Memory B cell (primary cell): ENCODE measurements around the gene KEAP1.
"Not testable (repeated sequence)": the region's sequence is repeated elsewhere in the genome, so short reads cannot be mapped to it uniquely, and the experiment has no call there.

Experiments
- ATAC-seq: fragments of 150-1000 bp; cut with Tn5 transposase; 2 replicates; pipeline ENCODE4 v1.10.0; 2021; ENCODE audit warnings: low read depth, mild to moderate bottlenecking, moderate library complexity
- DNase-seq, 2 donors: peaks; one replicate each; pipeline ENCODE4 v3.0.0; 2022; ENCODE audit warnings: low spot score in 2 of 2
- H3K27ac Mint-ChIP-seq: one replicate; pipeline ENCODE4 v1.8.0; 2022; ENCODE audit warnings: mild to moderate bottlenecking, moderate library complexity, mixed read lengths
- H3K27me3 Mint-ChIP-seq: one replicate; pipeline ENCODE4 v1.8.0; 2022; ENCODE audit warnings: mixed read lengths
- H3K36me3 Mint-ChIP-seq: one replicate; pipeline ENCODE4 v1.8.0; 2022; ENCODE audit warnings: mild to moderate bottlenecking, mixed read lengths
- H3K4me1 Mint-ChIP-seq: one replicate; pipeline ENCODE4 v1.8.0; 2022; ENCODE audit warnings: mixed read lengths
- H3K4me3 Mint-ChIP-seq: one replicate; pipeline ENCODE4 v1.8.0; 2022; ENCODE audit warnings: mild to moderate bottlenecking, moderate library complexity, mixed read lengths
- H3K9me3 Mint-ChIP-seq: one replicate; pipeline ENCODE4 v1.8.0; 2022; ENCODE audit warnings: mixed read lengths

Gene KEAP1

DNA sequence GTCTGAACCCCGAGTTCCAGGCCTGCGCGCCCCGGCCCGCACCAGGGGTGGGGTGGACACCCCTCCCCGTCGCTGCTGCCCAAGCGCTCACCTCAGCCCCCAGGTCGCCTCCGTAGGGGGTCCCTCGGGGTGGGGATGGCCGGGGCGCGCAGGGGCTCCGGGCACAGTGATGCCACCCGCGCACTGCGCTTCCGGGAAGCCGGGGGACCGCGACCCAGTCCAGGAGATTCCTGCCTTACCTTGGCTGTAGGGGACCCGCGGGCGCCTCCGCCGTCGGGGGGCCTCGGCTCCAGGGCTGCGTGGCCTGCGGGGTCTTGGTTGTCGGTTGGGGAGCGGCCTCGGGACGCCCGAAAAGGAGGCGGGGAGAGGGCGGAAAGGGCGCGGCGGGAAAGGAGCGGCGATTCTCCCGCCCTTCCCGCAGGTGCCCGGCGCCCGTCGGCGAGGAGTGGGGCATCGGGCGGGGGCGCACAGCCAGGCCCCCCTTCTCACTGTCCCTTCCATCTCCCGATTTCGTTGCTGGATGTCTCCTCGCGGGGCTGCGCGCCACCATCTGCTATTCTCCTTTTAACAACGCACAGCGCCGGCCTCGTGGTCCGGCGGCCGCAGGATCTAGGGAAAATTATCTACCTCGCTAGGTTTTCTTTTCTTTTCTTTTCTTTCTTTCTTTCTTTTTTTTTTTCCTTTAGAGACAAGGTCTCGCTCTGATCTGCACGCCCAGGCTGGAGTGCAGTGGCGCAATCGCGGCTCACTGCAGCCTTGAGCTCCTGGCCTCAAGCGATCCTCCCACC lies at the start of gene KEAP1:
Gene KEAP1 (minus strand): TSS at position 355 of the 788 bp plus-strand sequence. CDS start 3,323 bp downstream, outside the sequence.
- Mint-ChIP-seq H3K4me3 (peak within 1 kb of the TSS; percentile 98), H3K27me3 (no peaks in the 10 kb centered on the region), H3K9me3 (no peaks in the 10 kb centered on the region), H3K4me1 (peaks cover 14% of the 10 kb centered on the region), H3K36me3 (peaks cover 3% of the 10 kb centered on the region), H3K27ac (peak within 1 kb of the TSS; percentile 81)
- ATAC-seq (no peak), DNase-seq (peak in 1 of 2 donors; percentile 52)

DNA sequence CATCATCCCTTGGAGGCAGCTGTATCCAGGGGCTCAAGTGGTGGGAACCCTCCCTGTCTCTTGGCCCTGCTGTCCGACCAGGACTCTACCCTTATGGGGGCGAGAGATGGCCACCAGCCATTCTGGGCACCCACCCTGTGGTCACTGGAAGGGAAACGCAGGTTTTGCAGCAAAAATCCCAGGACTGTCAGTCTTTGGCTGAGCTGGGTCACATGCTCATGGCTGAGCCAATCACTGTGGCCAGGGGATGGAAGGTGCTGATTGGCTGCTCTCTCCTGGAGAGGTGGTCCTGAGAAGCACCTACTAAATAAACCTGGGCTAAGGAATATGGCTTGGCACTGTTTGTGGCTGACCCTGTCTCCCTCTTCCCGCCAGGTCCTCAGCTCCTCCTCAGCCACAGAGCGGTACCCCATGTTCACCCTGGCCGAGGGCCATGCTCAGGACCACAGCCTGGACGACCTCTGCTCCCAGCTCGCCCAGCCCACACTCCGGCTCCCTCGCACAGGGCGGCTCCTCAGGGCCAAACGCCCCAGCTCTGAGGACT lies 49.4 kb upstream of the KEAP1 start:
- H3K4me1 Mint-ChIP-seq = peaks cover 15% of the 10 kb centered on the region
- peak overlapping the region; percentile 86 for H3K27ac Mint-ChIP-seq
- H3K9me3 Mint-ChIP-seq = no peaks in the 10 kb centered on the region
- no peaks in the 10 kb centered on the region for H3K27me3 Mint-ChIP-seq
- no peak overlapping the region for H3K4me3 Mint-ChIP-seq
- no peak for ATAC-seq
- peaks cover 12% of the 10 kb centered on the region for H3K36me3 Mint-ChIP-seq
- DNase-seq = no peak

DNA sequence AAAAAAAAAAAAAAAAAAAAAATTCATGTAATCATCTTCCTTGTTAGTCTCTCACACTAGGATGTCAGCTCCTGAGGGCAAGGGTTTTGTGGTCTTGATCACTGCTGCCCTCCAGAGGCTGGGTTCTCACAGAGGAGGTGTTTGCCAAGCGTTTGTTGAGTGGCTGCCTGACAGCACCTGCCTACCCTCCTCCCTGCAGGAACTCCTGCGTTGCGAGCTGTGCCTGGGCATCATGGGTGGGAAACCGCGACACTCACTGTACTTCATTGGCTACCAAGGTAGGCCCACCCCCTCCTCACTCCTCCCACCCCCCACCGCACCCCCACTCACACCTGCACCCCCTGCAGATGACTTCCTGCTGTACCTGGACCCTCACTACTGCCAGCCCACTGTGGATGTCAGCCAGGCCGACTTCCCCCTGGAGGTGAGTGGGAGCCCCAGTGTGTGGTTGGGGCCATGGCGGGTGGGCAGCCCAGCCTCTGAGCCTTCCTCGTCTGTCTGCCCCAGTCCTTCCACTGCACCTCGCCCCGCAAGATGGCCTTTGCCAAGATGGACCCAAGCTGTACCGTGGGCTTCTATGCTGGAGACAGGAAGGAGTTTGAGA lies 48.6 kb upstream of the KEAP1 start:
- ATAC-seq (no peak), DNase-seq (no peak)
- peak overlapping the region; percentile 40 for H3K27ac Mint-ChIP-seq
- no peaks in the 10 kb centered on the region for H3K27me3 Mint-ChIP-seq
- peaks cover 14% of the 10 kb centered on the region for H3K36me3 Mint-ChIP-seq
- H3K9me3 Mint-ChIP-seq = no peaks in the 10 kb centered on the region
- no peak overlapping the region for H3K4me3 Mint-ChIP-seq
- peaks cover 17% of the 10 kb centered on the region for H3K4me1 Mint-ChIP-seq

DNA sequence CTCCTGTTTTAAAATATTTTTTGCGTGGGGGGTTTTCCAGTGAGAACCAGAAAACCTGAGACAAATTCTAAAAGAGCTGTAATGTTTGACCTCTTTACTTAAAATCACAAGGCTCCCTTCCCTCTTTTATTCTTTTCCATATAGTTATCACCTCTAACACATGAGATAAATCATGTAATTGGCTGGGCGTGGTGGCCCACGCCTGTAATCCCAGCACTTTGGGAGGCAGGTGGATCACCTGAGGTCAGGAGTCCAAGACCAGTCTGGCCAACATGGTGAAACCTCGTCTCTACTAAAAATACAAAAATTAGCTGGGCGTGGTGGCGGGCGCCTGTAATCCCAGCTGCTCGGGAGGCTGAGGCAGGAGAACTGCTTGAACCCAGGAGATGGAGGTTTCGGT lies 47.9 kb upstream of the KEAP1 start:
- ATAC-seq, DNase-seq, H3K9me3 Mint-ChIP-seq, H3K4me3 Mint-ChIP-seq, H3K27ac Mint-ChIP-seq, H3K27me3 Mint-ChIP-seq: not testable (repeated sequence)
- Mint-ChIP-seq H3K36me3 (peaks cover 14% of the 10 kb centered on the region), H3K4me1 (peaks cover 17% of the 10 kb centered on the region)

DNA sequence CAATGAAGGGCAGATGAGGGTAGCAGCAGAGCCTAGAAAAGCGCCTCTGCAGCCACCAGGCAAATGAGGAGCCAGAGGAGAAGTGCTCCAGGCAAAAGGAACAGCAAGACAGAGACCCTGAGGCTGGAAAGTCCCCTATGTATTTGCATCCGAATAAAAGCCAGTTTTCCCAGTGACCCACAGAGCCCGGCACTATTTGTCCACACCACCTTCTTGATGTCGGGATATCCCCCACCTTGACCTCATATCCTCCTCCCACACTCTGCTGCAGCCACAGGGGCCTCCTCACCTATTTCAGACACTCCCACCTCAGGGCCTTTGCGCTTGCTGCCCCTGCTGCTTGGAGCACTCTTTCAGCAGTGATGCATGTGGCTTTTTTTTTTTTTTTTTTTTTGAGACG lies 47.2 kb upstream of the KEAP1 start:
- no peak for ATAC-seq
- peaks cover 17% of the 10 kb centered on the region for H3K4me1 Mint-ChIP-seq

DNA sequence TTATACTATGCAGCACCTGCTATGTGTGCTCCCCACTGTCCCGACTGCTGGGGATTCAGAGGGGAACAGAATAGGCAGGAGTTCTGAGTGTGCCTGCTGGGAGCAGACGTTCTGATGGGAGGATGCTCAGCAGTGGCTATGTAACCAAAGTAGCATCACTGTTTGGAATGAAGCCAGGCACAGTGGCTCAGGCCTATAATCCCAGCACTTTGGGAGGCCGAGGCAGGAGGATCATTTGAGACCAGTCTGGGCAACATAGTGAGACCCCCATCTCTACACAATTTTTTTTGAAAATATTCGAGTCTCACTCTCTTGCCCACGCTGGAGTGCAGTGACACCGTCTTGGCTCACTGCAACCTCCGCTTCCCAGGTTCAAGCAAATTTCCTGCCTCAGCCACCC lies 46.6 kb upstream of the KEAP1 start:
- DNase-seq = no peak
- H3K27me3 Mint-ChIP-seq = no peaks in the 10 kb centered on the region
- H3K27ac Mint-ChIP-seq = no peak overlapping the region

More for the DNA sequence above, 47.2 kb upstream of the KEAP1 start:
- Mint-ChIP-seq H3K27ac (no peak overlapping the region), H3K27me3 (no peaks in the 10 kb centered on the region), H3K9me3 (no peaks in the 10 kb centered on the region), H3K36me3 (peaks cover 14% of the 10 kb centered on the region), H3K4me3 (no peak overlapping the region)
- no peak for DNase-seq

DNA sequence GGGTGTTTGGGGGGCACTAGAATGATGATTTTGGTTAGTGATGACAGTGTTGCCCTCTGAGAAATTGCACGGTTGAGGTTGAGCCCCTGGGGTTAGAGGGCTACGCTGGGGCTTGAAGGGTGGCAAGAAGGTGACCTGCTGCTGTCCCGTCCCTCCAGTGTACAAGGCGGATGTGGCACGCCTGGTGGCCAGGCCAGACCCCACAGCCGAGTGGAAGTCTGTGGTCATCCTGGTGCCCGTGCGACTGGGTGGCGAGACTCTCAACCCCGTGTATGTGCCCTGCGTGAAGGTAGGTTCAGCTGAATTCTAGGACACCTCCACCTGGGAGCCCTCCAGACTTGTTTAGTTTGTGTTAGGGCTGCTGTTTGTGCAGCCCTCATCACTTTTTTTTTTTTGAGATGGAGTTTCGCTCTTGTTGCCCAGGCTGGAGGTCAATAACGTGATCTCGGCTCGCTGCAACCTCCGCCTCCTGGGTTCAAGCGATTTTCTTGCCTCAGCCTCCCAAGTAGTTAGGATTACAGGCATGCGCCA lies 45.7 kb upstream of the KEAP1 start:
- H3K4me3 Mint-ChIP-seq = no peak overlapping the region
- H3K4me1 Mint-ChIP-seq = peaks cover 13% of the 10 kb centered on the region
- no peak for DNase-seq
- no peak for ATAC-seq
- peaks cover 14% of the 10 kb centered on the region for H3K36me3 Mint-ChIP-seq
- no peaks in the 10 kb centered on the region for H3K27me3 Mint-ChIP-seq
- no peak overlapping the region for H3K27ac Mint-ChIP-seq
- H3K9me3 Mint-ChIP-seq = no peaks in the 10 kb centered on the region

More for the DNA sequence above, 46.6 kb upstream of the KEAP1 start:
- Mint-ChIP-seq H3K4me1 (peaks cover 17% of the 10 kb centered on the region), H3K9me3 (no peaks in the 10 kb centered on the region), H3K4me3 (no peak overlapping the region), H3K36me3 (peaks cover 14% of the 10 kb centered on the region)
- no peak for ATAC-seq

DNA sequence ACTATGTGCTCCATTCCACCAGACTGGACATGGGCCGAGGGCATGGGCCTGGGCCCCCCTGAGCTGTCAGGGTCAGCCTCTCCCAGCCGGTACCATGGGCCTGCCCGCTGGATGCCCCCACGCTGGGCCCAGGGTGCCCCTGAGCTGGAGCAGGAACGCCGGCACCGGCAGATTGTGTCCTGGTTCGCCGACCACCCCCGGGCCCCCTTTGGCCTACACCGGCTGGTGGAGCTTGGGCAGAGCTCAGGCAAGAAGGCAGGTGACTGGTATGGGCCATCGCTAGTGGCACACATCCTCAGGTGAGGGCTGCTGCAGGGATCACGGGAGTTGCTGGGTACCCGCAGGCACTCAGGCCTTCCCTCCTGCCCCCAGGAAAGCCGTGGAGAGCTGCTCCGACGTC lies 43.7 kb upstream of the KEAP1 start:
- H3K4me3 Mint-ChIP-seq = no peak overlapping the region
- peaks cover 5% of the 10 kb centered on the region for H3K4me1 Mint-ChIP-seq
- no peak overlapping the region for H3K27ac Mint-ChIP-seq
- H3K36me3 Mint-ChIP-seq = peaks cover 7% of the 10 kb centered on the region
- no peaks in the 10 kb centered on the region for H3K27me3 Mint-ChIP-seq
- ATAC-seq (no peak), DNase-seq (no peak)
- H3K9me3 Mint-ChIP-seq = no peaks in the 10 kb centered on the region

DNA sequence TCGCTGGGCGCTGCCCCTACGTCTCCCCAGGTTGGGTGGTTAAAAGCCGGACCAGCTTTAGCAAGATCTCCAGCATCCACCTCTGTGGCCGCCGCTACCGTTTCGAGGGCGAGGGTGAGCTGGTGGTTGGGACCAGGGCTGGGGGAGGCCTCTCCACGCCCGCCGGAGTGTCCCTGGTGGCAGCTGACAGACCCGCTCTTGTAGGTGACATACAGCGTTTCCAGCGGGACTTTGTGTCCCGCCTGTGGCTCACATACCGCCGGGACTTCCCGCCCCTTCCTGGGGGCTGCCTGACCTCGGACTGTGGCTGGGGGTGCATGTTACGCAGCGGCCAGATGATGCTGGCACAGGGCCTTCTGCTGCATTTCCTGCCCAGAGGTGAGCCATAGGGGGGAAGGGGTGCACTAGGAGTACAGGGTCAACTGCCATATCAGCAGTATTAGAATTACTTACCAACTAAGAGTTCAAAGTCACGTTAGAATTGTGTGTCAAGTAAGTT lies 41.6 kb upstream of the KEAP1 start:
- peak overlapping the region; percentile 48 for H3K27ac Mint-ChIP-seq
- H3K4me3 Mint-ChIP-seq = peak overlapping the region; percentile 86
- peaks cover 5% of the 10 kb centered on the region for H3K4me1 Mint-ChIP-seq
- H3K9me3 Mint-ChIP-seq = no peaks in the 10 kb centered on the region
- H3K27me3 Mint-ChIP-seq = peaks cover 3% of the 10 kb centered on the region
- DNase-seq = no peak
- H3K36me3 Mint-ChIP-seq = peaks cover 7% of the 10 kb centered on the region
- ATAC-seq = no peak

DNA sequence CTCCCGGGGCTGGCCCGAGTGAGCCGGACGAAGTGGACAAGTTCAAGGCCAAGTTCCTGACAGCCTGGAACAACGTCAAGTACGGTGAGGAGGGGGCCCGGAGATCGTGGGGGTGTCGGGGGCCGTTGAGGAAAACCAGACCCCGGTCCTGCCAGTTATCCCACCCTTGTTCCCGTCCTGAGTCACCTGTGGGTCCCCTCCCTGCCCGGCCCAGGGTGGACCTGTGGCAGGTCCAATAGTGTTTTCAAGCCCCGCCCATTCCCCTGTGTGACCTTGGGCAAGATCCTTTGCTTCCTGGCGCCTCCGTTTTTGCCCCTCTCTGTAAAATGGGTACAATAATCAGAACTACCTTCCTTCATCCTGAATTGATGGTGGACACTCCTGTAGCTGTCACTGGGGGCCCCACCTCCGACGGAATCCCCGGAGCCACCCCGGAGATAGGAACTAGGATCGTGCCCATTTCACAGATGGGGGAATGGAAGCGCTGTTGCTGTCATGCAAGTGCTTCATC lies 41.1 kb upstream of the KEAP1 start:
- peak overlapping the region; percentile 48 for H3K27ac Mint-ChIP-seq
- peaks cover 5% of the 10 kb centered on the region for H3K36me3 Mint-ChIP-seq
- no peaks in the 10 kb centered on the region for H3K9me3 Mint-ChIP-seq
- no peak for DNase-seq
- peaks cover 5% of the 10 kb centered on the region for H3K4me1 Mint-ChIP-seq
- H3K27me3 Mint-ChIP-seq = peaks cover 4% of the 10 kb centered on the region
- H3K4me3 Mint-ChIP-seq = peak overlapping the region; percentile 86
- no peak for ATAC-seq

DNA sequence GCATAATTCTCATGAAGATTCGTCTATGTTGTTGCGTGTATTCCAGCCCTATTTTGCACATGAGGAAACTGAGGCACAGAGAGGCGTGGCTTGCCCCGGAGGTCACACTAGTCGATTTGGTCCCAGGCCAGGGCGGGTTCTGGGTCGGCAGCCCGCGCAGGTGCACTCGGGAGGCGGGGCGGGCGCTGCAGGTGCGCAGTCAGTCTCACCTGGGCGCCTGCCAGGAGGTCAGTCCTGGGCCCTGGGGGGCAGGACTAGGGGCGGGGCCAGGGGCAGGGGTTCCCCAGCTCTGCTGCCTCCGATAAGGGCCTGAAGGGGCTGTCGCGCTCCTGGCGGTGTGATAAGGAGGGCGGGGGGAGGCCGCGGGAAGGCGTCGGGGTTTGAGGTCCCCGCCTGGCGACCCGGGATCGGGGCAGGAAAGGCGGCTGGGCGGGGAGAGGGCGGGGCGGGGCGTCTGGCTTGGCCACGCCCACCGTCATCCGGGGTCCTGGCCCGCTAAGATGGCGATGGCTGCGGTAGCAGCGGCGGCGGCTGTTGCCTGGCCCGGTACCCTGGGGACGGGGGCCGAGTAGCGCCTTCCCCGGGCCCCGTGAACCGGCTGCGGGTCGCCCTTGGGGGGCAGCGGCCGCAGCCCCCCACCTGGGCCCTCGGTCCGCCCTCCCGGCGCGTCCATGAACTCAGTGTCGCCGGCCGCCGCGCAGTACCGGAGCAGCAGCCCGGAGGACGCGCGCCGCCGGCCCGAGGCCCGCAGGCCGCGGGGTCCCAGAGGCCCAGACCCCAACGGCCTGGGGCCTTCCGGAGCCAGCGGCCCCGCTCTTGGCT lies 40.5 kb upstream of the KEAP1 start, which contains the start of gene ATG4D:
Gene ATG4D (plus strand): TSS at position 485 of the 822 bp plus-strand sequence. CDS start 187 bp downstream, at position 672.
- Mint-ChIP-seq H3K9me3 (no peaks in the 10 kb centered on the region), H3K27ac (peak within 1 kb of the TSS; percentile 81), H3K36me3 (peaks cover 5% of the 10 kb centered on the region), H3K4me1 (peaks cover 5% of the 10 kb centered on the region), H3K4me3 (peak within 1 kb of the TSS; percentile 86), H3K27me3 (peaks cover 4% of the 10 kb centered on the region)
- ATAC-seq (peak; percentile 83), DNase-seq (peak; percentile 78 to 80)

DNA sequence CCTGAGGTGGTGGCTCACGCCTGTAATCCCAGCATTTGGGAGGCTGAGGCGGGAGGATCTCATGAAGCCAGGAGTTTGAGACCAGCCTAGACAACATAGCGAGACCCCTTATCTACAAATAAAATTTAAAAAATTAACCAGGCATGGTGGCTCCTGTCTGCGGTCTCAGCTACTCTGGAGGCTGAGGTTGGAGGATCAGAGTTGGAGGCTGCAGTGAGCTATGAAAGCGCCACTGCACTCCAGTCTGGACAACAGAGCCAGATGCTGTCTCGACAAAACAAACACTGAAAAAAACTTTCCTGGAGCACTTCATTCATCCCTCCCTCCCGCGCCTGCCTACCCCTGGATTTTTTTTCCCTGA lies 39.9 kb upstream of the KEAP1 start:
- H3K4me3 Mint-ChIP-seq = peak overlapping the region; percentile 84
- DNase-seq = no peak
- H3K27ac Mint-ChIP-seq = peak overlapping the region; percentile 81
- ATAC-seq = no peak
- H3K9me3 Mint-ChIP-seq = no peaks in the 10 kb centered on the region
- H3K27me3 Mint-ChIP-seq = peaks cover 4% of the 10 kb centered on the region
- H3K36me3 Mint-ChIP-seq = peaks cover 2% of the 10 kb centered on the region
- H3K4me1 Mint-ChIP-seq = peaks cover 5% of the 10 kb centered on the region

DNA sequence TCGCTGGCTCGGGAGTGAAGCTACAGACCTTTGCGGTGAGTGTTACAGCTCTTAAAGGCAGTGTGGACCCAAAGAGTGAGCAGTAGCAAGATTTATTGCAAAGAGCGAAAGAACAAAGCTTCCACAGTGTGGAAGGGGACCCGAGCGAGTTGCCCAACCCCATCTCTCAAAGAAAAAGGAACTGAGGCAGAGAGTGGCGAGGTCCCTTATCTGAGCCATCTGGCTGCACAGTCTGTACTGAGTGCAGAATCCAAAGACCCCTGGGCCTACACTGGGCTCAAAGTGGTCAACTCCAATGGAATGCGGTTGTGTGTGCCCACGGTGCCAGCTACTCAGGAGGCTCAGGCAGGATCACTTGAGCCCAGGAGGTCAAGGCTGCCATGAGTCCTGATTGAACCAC lies 35.9 kb upstream of the KEAP1 start:
- H3K36me3 Mint-ChIP-seq, H3K9me3 Mint-ChIP-seq, H3K4me1 Mint-ChIP-seq, H3K27me3 Mint-ChIP-seq, H3K4me3 Mint-ChIP-seq, ATAC-seq, DNase-seq, H3K27ac Mint-ChIP-seq: not testable (repeated sequence)
